ENCODE data around the gene ACOT6. TPM values are rescaled to one million over a fixed set of nuclear protein-coding genes. Genes with fewer than 3 reads are reported as not detected.

Gene ACOT6
- total and polyA plus RNA-seq, 9 of the 15 experiments (the other 6 are each of a cell fraction or from before 2014, with no cell fraction given): not detected

DNA sequence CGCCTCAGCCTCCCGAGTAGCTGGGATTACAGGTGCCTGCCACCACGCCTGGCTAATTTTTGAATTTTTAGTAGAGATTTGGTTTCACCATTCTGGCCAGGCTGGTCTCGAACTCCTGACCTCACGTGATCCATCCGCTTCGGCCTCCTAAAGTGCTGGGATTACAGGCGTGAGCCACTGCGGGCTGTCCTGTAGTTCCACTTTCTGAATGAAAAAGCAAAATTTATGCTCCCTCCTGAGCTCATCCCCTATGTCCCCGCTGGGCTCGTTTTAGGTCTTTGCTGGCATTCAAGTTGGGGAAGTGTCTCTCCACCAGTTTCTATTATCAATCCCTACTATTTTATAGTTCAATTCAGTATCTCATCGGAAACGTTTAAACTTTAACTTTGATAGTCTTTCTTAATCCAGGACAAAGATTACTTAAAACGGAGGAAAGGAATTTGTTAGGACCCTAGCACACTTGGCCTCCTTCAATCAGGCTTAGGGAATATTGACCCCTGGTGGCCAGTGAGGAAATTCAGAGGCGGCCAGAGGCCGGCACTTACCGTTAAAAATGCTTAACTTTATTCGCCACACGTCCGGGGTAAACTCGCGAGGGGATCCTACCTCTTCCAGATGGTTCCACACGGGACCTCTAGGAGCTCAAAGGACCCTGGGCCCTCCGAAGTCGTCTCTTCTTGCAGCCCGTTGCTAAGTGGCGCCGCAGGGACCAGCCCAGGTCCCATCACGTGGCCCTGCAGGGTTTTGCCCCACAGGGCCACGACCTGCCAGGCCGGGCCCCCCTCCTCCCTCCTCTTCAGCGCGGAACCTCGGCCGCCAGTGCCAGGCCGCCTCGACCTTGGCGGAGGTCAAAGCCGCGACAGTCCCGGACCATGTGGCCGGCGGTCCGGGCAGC is 21.0 kb downstream of the ACOT6 start (continued):
- TF ChIP-seq MED1 (CRISPR knock-in tag; IDR thresholded peaks at IDR 0.05; ENCODE audit: borderline replicate concordance) (no peak), POLR3G (IDR thresholded peaks at IDR 0.05; ENCODE audit: extremely low read depth, insufficient read length, insufficient replicate concordance) (no peak), KLF16 (IDR thresholded peaks at IDR 0.05) (peak; percentile 46; the same call in 1 of the 2 replicates), HCFC1 (IDR thresholded peaks at IDR 0.05; ENCODE audit: low read depth, low read length) (no peak), ZKSCAN3 (CRISPR knock-in tag; IDR thresholded peaks at IDR 0.05) (no peak)
- TF ChIP-seq, protein P1, sequence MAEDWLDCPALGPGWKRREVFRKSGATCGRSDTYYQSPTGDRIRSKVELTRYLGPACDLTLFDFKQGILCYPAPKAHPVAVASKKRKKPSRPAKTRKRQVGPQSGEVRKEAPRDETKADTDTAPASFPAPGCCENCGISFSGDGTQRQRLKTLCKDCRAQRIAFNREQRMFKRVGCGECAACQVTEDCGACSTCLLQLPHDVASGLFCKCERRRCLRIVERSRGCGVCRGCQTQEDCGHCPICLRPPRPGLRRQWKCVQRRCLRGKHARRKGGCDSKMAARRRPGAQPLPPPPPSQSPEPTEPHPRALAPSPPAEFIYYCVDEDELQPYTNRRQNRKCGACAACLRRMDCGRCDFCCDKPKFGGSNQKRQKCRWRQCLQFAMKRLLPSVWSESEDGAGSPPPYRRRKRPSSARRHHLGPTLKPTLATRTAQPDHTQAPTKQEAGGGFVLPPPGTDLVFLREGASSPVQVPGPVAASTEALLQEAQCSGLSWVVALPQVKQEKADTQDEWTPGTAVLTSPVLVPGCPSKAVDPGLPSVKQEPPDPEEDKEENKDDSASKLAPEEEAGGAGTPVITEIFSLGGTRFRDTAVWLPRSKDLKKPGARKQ (CRISPR knock-in tag; IDR thresholded peaks at IDR 0.05): 0 out of 2 replicates have a peak, but pooled peaks have one; percentile 76
- TF ChIP-seq, protein P2, sequence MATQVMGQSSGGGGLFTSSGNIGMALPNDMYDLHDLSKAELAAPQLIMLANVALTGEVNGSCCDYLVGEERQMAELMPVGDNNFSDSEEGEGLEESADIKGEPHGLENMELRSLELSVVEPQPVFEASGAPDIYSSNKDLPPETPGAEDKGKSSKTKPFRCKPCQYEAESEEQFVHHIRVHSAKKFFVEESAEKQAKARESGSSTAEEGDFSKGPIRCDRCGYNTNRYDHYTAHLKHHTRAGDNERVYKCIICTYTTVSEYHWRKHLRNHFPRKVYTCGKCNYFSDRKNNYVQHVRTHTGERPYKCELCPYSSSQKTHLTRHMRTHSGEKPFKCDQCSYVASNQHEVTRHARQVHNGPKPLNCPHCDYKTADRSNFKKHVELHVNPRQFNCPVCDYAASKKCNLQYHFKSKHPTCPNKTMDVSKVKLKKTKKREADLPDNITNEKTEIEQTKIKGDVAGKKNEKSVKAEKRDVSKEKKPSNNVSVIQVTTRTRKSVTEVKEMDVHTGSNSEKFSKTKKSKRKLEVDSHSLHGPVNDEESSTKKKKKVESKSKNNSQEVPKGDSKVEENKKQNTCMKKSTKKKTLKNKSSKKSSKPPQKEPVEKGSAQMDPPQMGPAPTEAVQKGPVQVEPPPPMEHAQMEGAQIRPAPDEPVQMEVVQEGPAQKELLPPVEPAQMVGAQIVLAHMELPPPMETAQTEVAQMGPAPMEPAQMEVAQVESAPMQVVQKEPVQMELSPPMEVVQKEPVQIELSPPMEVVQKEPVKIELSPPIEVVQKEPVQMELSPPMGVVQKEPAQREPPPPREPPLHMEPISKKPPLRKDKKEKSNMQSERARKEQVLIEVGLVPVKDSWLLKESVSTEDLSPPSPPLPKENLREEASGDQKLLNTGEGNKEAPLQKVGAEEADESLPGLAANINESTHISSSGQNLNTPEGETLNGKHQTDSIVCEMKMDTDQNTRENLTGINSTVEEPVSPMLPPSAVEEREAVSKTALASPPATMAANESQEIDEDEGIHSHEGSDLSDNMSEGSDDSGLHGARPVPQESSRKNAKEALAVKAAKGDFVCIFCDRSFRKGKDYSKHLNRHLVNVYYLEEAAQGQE (IDR thresholded peaks at IDR 0.05; ENCODE audit: borderline replicate concordance): peak; percentile 62; the same call in 1 of the 2 replicates
- TF ChIP-seq, protein P2 (CRISPR knock-in tag; IDR thresholded peaks at IDR 0.05; ENCODE audit: low read depth): no peak
- TF ChIP-seq, protein P3, sequence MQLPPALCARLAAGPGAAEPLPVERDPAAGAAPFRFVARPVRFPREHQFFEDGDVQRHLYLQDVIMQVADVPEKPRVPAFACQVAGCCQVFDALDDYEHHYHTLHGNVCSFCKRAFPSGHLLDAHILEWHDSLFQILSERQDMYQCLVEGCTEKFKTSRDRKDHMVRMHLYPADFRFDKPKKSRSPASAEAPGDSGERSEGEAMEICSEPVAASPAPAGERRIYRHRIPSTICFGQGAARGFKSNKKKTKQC (CRISPR knock-in tag; IDR thresholded peaks at IDR 0.05): no peak
- TF ChIP-seq, protein P4, sequence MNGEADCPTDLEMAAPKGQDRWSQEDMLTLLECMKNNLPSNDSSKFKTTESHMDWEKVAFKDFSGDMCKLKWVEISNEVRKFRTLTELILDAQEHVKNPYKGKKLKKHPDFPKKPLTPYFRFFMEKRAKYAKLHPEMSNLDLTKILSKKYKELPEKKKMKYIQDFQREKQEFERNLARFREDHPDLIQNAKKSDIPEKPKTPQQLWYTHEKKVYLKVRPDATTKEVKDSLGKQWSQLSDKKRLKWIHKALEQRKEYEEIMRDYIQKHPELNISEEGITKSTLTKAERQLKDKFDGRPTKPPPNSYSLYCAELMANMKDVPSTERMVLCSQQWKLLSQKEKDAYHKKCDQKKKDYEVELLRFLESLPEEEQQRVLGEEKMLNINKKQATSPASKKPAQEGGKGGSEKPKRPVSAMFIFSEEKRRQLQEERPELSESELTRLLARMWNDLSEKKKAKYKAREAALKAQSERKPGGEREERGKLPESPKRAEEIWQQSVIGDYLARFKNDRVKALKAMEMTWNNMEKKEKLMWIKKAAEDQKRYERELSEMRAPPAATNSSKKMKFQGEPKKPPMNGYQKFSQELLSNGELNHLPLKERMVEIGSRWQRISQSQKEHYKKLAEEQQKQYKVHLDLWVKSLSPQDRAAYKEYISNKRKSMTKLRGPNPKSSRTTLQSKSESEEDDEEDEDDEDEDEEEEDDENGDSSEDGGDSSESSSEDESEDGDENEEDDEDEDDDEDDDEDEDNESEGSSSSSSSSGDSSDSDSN (IDR thresholded peaks at IDR 0.05; ENCODE audit: borderline replicate concordance in 1 of 2, low read depth in 2 of 2, low read length in 2 of 2): no peak
- TF ChIP-seq, protein P5, sequence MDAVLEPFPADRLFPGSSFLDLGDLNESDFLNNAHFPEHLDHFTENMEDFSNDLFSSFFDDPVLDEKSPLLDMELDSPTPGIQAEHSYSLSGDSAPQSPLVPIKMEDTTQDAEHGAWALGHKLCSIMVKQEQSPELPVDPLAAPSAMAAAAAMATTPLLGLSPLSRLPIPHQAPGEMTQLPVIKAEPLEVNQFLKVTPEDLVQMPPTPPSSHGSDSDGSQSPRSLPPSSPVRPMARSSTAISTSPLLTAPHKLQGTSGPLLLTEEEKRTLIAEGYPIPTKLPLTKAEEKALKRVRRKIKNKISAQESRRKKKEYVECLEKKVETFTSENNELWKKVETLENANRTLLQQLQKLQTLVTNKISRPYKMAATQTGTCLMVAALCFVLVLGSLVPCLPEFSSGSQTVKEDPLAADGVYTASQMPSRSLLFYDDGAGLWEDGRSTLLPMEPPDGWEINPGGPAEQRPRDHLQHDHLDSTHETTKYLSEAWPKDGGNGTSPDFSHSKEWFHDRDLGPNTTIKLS (IDR thresholded peaks at IDR 0.05; ENCODE audit: borderline replicate concordance, low read depth): no peak
